Measurements from ENCODE around the gene ABCA2. TPM values are rescaled to one million over a fixed set of nuclear protein-coding genes. Genes with fewer than 3 reads are reported as not detected.

Gene ABCA2
- total and polyA plus RNA-seq, 12 donors = 2.9 to 150 (median 31.5) TPM

- WGBS, 4 donors = 84 to 100% (median 90%) methylated on average over 2 to 67 of the region's 67 CpGs
- H3K27ac ChIP-seq = no peak overlapping the region
These were observed 15.1 kb downstream of the ABCA2 start for GRCh38 chr9:137012694-137013570.

GRCh38 chr9:137011907-137012675, 15.9 kb downstream of the ABCA2 start:
- H3K4me3 ChIP-seq = no peak overlapping the region
- no peak for DNase-seq
- intact Hi-C loops (cut with DNase I) = no loop called here
- H3K4me1 ChIP-seq (replicated peaks in 1 of 2) = no peaks in the 10 kb centered on the region
- H3K9me3 ChIP-seq (replicated peaks in 1 of 3) = no peaks in the 10 kb centered on the region
- H3K27ac ChIP-seq = no peak overlapping the region
- WGBS, 4 donors = 91 to 94% (median 94%) methylated on average over 21 to 39 of the region's 39 CpGs
- H3K27me3 ChIP-seq = no peaks in the 10 kb centered on the region
- peaks cover 0 to 43% of the 10 kb centered on the region in 2 donors for H3K36me3 ChIP-seq (replicated peaks in 1 of 2)
- TF ChIP-seq POLR2A (IDR thresholded peaks at IDR 0.05) (no peak), CTCF (IDR thresholded peaks at IDR 0.05) (no peak)

More at GRCh38 chr9:137012694-137013570, 15.1 kb downstream of the ABCA2 start:
- Histone ChIP-seq H3K4me3 (no peak overlapping the region), H3K36me3 (replicated peaks in 1 of 2) (peaks cover 0 to 51% of the 10 kb centered on the region in 2 donors), H3K27me3 (no peaks in the 10 kb centered on the region), H3K9me3 (replicated peaks in 1 of 3) (no peaks in the 10 kb centered on the region), H3K4me1 (replicated peaks in 1 of 2) (no peaks in the 10 kb centered on the region)
- DNase-seq = no peak
- TF ChIP-seq CTCF (IDR thresholded peaks at IDR 0.05) (no peak), POLR2A (IDR thresholded peaks at IDR 0.05) (no peak)
- intact Hi-C loops (cut with DNase I) = no loop called here

- peaks cover 0 to 34% of the 10 kb centered on the region in 2 donors for H3K36me3 ChIP-seq (replicated peaks in 1 of 2)
- no peak for TF ChIP-seq CTCF (IDR thresholded peaks at IDR 0.05)
- TF ChIP-seq POLR2A (IDR thresholded peaks at IDR 0.05) = no peak
- intact Hi-C loops (cut with DNase I) = no loop called here
- H3K27ac ChIP-seq = no peak overlapping the region
- no peaks in the 10 kb centered on the region for H3K4me1 ChIP-seq (replicated peaks in 1 of 2)
- 92 to 97% (median 95%) methylated on average over 10 to 24 of the region's 24 CpGs for WGBS, 4 donors
- no peaks in the 10 kb centered on the region for H3K27me3 ChIP-seq
- H3K9me3 ChIP-seq (replicated peaks in 1 of 3) = no peaks in the 10 kb centered on the region
- DNase-seq = no peak
- H3K4me3 ChIP-seq = no peak overlapping the region
These were observed 16.9 kb downstream of the ABCA2 start for GRCh38 chr9:137011156-137011555.
